Hepatocyte (in vitro differentiated cells): ENCODE results near the gene SMG7.

Experiments
- EZH2 ChIP-seq: fragments of 200-600 bp; sonication (generic); IDR thresholded peaks from 2 replicates; pipeline ENCODE4 v1.6.1; 2016; ENCODE audit warnings: antibody characterized with exemption, mild to moderate bottlenecking, borderline replicate concordance
- TF ChIP-seq, protein P1 (sequence below): fragments of 200-600 bp; sonication (generic); IDR thresholded peaks from 2 replicates; pipeline ENCODE4 v1.5.1; 2016; ENCODE audit warnings: antibody characterized with exemption, mild to moderate bottlenecking; ENCODE audit not compliant: poor library complexity

DNA sequence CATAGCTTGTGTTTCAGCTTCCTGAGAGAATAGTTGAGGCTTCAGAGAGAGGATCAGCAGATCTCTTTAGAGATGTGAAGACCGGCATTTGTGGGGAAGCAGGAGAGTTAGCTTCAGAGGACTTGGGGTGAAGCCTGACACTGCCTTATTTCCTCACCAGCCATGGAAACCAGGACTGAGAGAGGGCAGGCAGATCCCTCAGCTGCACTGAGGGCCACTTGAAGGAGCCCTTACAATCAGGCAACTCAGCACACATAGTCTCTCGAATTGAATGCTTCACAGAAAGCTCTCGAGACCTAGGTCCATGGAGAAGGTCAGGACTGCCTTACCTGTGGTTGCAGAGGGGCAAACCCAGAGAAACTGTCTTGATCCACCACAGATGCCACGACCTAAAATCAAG is 98.2 kb downstream of the SMG7 start:
- TF ChIP-seq, protein P1, sequence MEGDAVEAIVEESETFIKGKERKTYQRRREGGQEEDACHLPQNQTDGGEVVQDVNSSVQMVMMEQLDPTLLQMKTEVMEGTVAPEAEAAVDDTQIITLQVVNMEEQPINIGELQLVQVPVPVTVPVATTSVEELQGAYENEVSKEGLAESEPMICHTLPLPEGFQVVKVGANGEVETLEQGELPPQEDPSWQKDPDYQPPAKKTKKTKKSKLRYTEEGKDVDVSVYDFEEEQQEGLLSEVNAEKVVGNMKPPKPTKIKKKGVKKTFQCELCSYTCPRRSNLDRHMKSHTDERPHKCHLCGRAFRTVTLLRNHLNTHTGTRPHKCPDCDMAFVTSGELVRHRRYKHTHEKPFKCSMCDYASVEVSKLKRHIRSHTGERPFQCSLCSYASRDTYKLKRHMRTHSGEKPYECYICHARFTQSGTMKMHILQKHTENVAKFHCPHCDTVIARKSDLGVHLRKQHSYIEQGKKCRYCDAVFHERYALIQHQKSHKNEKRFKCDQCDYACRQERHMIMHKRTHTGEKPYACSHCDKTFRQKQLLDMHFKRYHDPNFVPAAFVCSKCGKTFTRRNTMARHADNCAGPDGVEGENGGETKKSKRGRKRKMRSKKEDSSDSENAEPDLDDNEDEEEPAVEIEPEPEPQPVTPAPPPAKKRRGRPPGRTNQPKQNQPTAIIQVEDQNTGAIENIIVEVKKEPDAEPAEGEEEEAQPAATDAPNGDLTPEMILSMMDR, result no peak
- TF ChIP-seq EZH2, result no peak
